Cardiac muscle cell (in vitro differentiated cells and primary cell): ENCODE measurements around the gene HTR2C. TPM values are rescaled to one million over a fixed set of nuclear protein-coding genes. Genes with fewer than 3 reads are reported as not detected.

Experiments
- DNase-seq, 2 donors: peaks; one replicate each; pipeline versions ENCODE4 v3.0.0 to v3.0.0-alpha.2; 2010 to 2017; ENCODE audit warnings: low read depth in 1 of 2, low spot score in 1 of 2
- H3K27ac ChIP-seq: fragments of 200-600 bp; sonication (generic); 2 replicates; pipeline ENCODE4 v1.5.1; 2016
- H3K27me3 ChIP-seq: fragments of 200-600 bp; sonication (generic); 2 replicates; pipeline ENCODE4 v1.6.0; 2016; ENCODE audit warnings: control low read depth
- H3K36me3 ChIP-seq: fragments of 200-600 bp; sonication (generic); 2 replicates; pipeline ENCODE4 v1.5.1; 2016; ENCODE audit warnings: control low read depth
- H3K4me1 ChIP-seq: fragments of 200-600 bp; sonication (generic); 2 replicates; pipeline ENCODE4 v1.8.1; 2017; ENCODE audit warnings: low read depth, mild to moderate bottlenecking, mixed run types
- H3K4me3 ChIP-seq: fragments of 200-600 bp; sonication (generic); 2 replicates; pipeline ENCODE4 v1.5.1; 2016; ENCODE audit warnings: mild to moderate bottlenecking
- H3K9me3 ChIP-seq: fragments of 200-600 bp; sonication (generic); 2 replicates; pipeline ENCODE4 v1.5.1; 2017; ENCODE audit warnings: low read depth, mild to moderate bottlenecking, control low read depth
- polyA plus RNA-seq: library from polyadenylated mRNA; unstranded; fragments of >200 nt; fragmentation: Nextera tagmentation; extraction: Ambion mirVana; gene quantifications from 2 replicates; pipeline ENCODE4 v1.2.1, GENCODE V29; 2016
- total RNA-seq: library from RNA; depleted of rRNA; stranded (reverse); fragments of >200 nt; gene quantifications from 2 replicates; pipeline ENCODE4 v1.2.3, GENCODE V29; 2016
- TF ChIP-seq, protein P1 (sequence below): IDR thresholded peaks from 2 replicates; pipeline ENCODE4 v1.5.1; 2012; ENCODE audit warnings: low read depth, mild to moderate bottlenecking, low read length

The HTR2C gene
- total RNA-seq (0.04 and 0.18 TPM in 2 replicates), polyA plus RNA-seq (0.76 TPM in 1 of 2 replicates, not detected in the other)

DNA sequence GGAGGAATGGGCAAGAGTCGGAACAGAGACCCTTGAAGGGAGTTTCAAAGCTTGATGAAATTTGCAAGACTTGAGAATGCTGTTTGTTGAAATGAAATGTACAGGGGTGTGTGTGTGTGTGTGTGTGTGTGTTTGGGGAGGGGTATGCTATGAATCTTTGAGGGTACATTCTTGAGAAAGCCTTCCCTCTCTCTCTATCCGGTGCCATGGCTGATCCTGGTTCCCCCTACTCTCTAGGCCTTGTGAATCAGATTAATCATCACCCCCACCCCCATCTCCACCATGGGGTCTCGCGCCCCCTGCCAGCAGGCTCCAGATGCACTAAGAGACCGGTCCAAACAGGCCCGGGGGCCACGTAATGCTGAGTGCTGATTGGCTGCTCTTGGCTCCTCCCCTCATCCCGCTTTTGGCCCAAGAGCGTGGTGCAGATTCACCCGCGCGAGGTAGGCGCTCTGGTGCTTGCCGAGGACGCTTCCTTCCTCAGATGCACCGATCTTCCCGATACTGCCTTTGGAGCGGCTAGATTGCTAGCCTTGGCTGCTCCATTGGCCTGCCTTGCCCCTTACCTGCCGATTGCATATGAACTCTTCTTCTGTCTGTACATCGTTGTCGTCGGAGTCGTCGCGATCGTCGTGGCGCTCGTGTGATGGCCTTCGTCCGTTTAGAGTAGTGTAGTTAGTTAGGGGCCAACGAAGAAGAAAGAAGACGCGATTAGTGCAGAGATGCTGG lies at the start of gene HTR2C:
HTR2C (plus strand) TSS at position 441 of the 729 bp plus-strand sequence. CDS start 142,851 bp downstream, outside the sequence.
- H3K27me3 ChIP-seq, result peaks cover 95% of the 10 kb centered on the region
- H3K36me3 ChIP-seq, result no peaks in the 10 kb centered on the region
- TF ChIP-seq, protein P1, sequence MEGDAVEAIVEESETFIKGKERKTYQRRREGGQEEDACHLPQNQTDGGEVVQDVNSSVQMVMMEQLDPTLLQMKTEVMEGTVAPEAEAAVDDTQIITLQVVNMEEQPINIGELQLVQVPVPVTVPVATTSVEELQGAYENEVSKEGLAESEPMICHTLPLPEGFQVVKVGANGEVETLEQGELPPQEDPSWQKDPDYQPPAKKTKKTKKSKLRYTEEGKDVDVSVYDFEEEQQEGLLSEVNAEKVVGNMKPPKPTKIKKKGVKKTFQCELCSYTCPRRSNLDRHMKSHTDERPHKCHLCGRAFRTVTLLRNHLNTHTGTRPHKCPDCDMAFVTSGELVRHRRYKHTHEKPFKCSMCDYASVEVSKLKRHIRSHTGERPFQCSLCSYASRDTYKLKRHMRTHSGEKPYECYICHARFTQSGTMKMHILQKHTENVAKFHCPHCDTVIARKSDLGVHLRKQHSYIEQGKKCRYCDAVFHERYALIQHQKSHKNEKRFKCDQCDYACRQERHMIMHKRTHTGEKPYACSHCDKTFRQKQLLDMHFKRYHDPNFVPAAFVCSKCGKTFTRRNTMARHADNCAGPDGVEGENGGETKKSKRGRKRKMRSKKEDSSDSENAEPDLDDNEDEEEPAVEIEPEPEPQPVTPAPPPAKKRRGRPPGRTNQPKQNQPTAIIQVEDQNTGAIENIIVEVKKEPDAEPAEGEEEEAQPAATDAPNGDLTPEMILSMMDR, result no peak

DNA sequence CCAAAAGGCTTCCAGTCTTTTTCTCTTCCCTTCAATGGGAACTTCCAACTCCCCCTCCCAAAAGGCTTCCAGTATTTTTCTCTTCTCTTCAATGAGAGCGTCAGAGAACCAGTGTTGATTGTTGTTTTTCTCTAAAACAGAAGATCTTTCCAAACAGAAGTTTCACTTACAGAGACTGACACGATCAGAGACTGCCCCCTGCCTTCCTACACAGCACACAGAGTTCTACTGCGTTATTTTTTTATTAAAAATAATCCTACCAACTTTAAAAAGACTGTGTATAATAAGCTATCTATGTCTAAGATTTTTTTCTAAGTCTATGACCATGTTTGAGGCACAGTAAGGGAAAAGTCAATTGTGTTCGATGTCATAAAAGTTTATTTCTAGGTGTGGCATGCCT lies 3.5 kb upstream of the HTR2C start:
- peak; percentile 6 to 38 for DNase-seq
- Histone ChIP-seq H3K4me3 (no peak overlapping the region), H3K27me3 (peaks cover 67% of the 10 kb centered on the region), H3K4me1 (no peaks in the 10 kb centered on the region), H3K27ac (no peak overlapping the region), H3K36me3 (no peaks in the 10 kb centered on the region), H3K9me3 (no peaks in the 10 kb centered on the region)
- TF ChIP-seq, protein P1, result no peak

More for the DNA sequence above, at the start of gene HTR2C:
- H3K9me3 ChIP-seq, result no peaks in the 10 kb centered on the region
- peak within 1 kb of the TSS; percentile 49 for H3K4me3 ChIP-seq
- no peaks in the 10 kb centered on the region for H3K4me1 ChIP-seq
- no peak for DNase-seq
- no peak within 1 kb of the TSS for H3K27ac ChIP-seq

DNA sequence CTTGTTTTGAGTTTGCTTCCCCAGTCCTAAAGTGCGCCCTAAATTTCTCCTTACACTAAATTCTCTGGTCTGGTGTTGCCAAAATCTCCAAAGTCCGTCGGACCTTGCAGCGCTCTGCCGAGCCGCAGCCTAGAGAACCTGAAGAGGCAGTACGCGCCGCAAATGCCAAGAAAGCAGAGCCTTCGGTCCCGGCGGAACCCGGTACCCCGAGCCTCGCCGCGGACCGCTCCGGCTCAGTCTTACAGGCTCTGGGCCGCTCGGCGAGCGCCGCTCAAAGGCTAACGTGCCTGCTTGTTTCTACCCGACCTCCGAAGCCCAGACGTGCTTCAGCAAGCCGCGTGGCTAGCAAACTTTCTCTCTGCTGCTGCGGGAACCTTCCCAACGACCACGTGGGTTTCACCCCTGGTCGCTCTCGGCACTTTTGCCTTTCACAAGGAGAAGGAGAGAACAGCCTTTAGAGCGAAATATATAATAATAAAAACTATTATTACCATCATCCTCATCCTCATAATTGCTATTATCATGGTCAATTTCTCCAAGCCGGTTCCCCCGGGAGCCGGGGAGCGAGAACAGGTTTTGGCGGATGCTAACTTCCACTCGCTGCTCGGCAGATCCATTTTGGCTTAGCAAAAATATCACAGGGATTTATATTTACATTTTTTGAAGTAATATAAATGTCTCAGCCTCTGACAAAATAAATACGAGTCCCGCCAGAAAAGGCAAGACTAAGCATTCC lies 2.2 kb upstream of the HTR2C start:
- TF ChIP-seq, protein P1, result no peak
- Histone ChIP-seq H3K4me1 (no peaks in the 10 kb centered on the region), H3K36me3 (no peaks in the 10 kb centered on the region), H3K27ac (no peak overlapping the region), H3K4me3 (peak overlapping the region; percentile 20), H3K9me3 (no peaks in the 10 kb centered on the region), H3K27me3 (peaks cover 80% of the 10 kb centered on the region)
- peak; percentile 4 to 49 for DNase-seq

DNA sequence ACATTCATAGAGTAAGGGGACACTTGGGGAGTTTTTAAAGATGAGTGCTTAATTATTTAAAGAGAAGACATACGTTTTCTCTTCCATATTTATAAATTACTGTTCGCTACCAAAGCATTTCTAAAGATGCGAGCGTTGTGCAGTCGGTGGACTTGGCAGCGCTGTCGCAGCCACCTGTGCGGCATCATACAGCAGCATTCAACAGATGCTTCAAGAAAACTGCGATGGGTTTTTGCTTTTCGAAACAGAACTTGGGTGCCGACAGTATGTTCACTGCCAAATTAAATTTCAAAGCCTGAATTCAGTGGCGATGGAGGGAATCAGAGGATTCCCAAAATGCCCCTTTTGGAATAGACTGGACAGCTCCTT lies 1.6 kb upstream of the HTR2C start:
- no peak overlapping the region for H3K4me3 ChIP-seq
- H3K36me3 ChIP-seq, result no peaks in the 10 kb centered on the region
- H3K9me3 ChIP-seq, result no peaks in the 10 kb centered on the region
- no peak for DNase-seq
- H3K27me3 ChIP-seq, result peaks cover 86% of the 10 kb centered on the region
- no peak overlapping the region for H3K27ac ChIP-seq
- TF ChIP-seq, protein P1, result no peak
- no peaks in the 10 kb centered on the region for H3K4me1 ChIP-seq

DNA sequence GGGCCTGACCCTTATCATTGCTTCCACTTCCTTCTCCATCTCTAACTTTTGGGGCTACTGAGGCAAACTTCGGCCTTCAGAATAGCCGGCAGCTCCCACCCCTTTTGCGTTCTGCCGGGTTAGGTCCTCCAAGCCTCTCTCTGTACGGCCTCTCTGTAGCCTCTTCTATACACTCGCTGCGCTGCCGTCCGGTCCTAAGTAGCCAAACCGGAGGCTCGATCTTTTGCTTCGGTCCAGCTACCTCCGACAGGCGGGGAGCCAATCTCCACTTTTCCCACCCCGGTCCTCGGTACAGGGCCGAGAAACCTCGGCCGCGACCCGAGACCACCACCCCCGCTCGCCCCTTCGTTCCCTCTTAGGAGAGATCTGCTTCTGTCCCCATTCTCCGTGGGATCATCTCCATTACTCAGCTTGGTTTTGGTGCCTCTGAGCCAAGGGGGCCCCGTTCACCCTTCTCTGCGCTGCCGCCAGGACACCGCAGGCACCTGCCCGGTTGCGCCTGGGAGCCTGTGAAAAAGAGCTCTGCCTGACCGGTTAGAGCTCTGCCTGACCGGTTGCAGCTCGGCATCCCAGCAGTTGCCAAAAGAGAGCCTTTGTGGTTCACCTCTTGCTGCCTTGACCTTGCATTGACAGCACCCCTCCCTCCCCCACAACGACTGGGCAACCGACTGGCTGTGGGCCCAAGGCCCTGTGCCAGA lies 1.0 kb upstream of the HTR2C start:
- H3K36me3 ChIP-seq, result no peaks in the 10 kb centered on the region
- peak in 1 of 2 donors; percentile 9 for DNase-seq
- no peak overlapping the region for H3K4me3 ChIP-seq
- peaks cover 92% of the 10 kb centered on the region for H3K27me3 ChIP-seq
- no peaks in the 10 kb centered on the region for H3K9me3 ChIP-seq
- H3K4me1 ChIP-seq, result no peaks in the 10 kb centered on the region
- TF ChIP-seq, protein P1, result no peak
- no peak overlapping the region for H3K27ac ChIP-seq
